GM10847 (cell line): Measurements from ENCODE around the gene SOX14.

Source experiments
- POLR2A ChIP-seq: IDR thresholded peaks from 2 replicates; pipeline ENCODE4 v1.6.1; 2011; ENCODE audit not compliant: insufficient read length; ENCODE audit errors: extremely low read depth

Gene SOX14

GRCh38 chr3:137764001-137764433 is at the start of gene SOX14:
SOX14 (plus strand) TSS chr3:137764315; CDS start chr3:137764785, 470 bp downstream.
- TF ChIP-seq POLR2A, result no peak

GRCh38 chr3:137714551-137714950 is 49.6 kb upstream of the SOX14 start:
- no peak for TF ChIP-seq POLR2A

- no peak for TF ChIP-seq POLR2A
Observed at GRCh38 chr3:137724240-137724639, 39.9 kb upstream of the SOX14 start.

- no peak for TF ChIP-seq POLR2A
Observed at GRCh38 chr3:137737208-137737607, 26.9 kb upstream of the SOX14 start.

GRCh38 chr3:137738710-137739109 is 25.4 kb upstream of the SOX14 start:
- no peak for TF ChIP-seq POLR2A

- TF ChIP-seq POLR2A, result no peak
Observed at GRCh38 chr3:137743608-137744007, 20.5 kb upstream of the SOX14 start.

GRCh38 chr3:137746808-137747207 is 17.3 kb upstream of the SOX14 start:
- TF ChIP-seq POLR2A, result no peak

GRCh38 chr3:137759505-137759904 is 4.6 kb upstream of the SOX14 start:
- no peak for TF ChIP-seq POLR2A

- no peak for TF ChIP-seq POLR2A
Observed at GRCh38 chr3:137760341-137761098, 3.6 kb upstream of the SOX14 start.

- TF ChIP-seq POLR2A, result no peak
Observed at GRCh38 chr3:137761099-137761562, 3.0 kb upstream of the SOX14 start.

- no peak for TF ChIP-seq POLR2A
Observed at GRCh38 chr3:137761563-137762503, 2.3 kb upstream of the SOX14 start.

- TF ChIP-seq POLR2A, result no peak
Observed at GRCh38 chr3:137762674-137763593, 1.2 kb upstream of the SOX14 start.

- TF ChIP-seq POLR2A, result no peak
Observed at GRCh38 chr3:137763594-137763938, 549 bp upstream of the SOX14 start.

GRCh38 chr3:137764563-137765309 is 621 bp downstream of the SOX14 start:
- TF ChIP-seq POLR2A, result no peak
